Body of pancreas (tissue), 4 donors: ENCODE results near the gene USP47.

Experiments used
- POLR2A ChIP-seq, 3 donors: fragments of 450-650 bp; IDR thresholded peaks; one replicate each; pipeline ENCODE4 v1.6.1; 2016; ENCODE audit warnings: antibody characterized with exemption in 3 of 3, mild to moderate bottlenecking in 2 of 3
- TF ChIP-seq, protein P1 (sequence below), 7 experiments: fragments of 450-650 bp in 4 of 7; fragments of 200-600 bp in 3 of 7; sonication (generic) in 3 of 7; IDR thresholded peaks; one replicate each; pipeline ENCODE4 v1.5.1; 2016 to 2019; ENCODE audit warnings: antibody characterized with exemption in 7 of 7

DNA sequence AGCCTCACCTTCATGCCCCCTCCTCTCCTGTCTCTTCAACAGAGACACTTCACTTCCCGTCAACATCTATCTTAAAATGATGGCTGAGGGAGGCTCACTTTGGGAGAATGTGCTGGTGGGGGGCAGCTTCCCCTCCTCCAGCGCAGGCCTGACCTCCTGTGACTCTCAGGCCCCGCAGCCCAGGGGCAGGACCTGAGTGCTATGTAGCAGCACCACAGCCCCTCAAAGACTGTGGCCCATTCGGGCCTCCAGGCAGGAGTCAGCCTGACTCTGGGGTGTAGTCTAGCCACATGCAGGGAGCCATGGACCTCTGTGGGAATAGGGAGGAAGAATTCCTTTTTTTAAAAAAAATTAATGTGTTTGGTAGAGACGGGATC lies 123.0 kb downstream of the USP47 start:
- TF ChIP-seq, protein P1, sequence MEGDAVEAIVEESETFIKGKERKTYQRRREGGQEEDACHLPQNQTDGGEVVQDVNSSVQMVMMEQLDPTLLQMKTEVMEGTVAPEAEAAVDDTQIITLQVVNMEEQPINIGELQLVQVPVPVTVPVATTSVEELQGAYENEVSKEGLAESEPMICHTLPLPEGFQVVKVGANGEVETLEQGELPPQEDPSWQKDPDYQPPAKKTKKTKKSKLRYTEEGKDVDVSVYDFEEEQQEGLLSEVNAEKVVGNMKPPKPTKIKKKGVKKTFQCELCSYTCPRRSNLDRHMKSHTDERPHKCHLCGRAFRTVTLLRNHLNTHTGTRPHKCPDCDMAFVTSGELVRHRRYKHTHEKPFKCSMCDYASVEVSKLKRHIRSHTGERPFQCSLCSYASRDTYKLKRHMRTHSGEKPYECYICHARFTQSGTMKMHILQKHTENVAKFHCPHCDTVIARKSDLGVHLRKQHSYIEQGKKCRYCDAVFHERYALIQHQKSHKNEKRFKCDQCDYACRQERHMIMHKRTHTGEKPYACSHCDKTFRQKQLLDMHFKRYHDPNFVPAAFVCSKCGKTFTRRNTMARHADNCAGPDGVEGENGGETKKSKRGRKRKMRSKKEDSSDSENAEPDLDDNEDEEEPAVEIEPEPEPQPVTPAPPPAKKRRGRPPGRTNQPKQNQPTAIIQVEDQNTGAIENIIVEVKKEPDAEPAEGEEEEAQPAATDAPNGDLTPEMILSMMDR (IDR thresholded peaks at IDR 0.05) = no peak
- no peak for TF ChIP-seq POLR2A (IDR thresholded peaks at IDR 0.05)
